Measurements from ENCODE around the gene MGAT4B.
"Not testable (repeated sequence)": the region's sequence is repeated elsewhere in the genome, so short reads cannot be mapped to it uniquely, and the experiment has no call there.

The MGAT4B gene

DNA sequence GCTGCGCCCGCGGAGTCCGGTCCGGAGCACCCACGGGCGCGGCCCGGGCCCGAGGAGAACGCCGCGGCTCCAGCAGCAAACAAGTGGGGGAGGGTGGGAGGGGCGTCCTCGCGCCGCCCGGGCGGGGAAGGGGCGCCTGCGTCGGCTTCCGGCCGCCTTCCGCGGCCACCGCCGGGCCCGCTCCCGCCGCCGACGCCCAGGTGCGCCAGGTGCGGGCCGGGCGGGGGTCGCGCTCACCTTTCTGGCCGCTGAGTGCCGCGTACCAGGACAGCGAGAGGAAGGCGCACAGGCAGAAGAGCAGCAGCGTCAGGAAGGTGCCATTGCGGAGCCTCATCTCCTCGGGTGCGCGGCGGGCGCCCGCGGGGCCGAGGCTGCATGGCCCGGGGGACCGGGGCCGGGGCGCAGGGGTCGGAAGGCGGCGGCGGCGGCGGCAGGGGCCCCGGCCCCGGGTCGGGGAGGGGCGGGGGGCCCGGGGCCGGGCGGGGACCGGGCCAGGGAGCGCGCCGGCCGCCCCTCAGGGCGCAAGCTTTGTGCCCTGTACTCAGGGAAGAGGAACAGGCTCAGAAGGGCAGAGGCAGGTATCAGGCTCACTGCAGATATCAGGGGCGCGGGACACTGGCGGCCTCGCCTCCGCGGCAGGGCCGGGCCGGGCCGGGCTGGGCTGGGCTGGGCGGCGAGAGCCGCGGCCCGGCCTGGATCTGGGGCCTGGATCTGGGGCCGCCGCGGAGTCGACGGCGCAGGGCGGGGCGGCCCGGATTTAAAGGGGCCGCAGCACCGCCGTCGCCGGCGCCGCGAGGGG, at the start of gene MGAT4B:
Gene MGAT4B (minus strand): TSS at position 617 of the 799 bp plus-strand sequence. CDS start 283 bp downstream, at position 334.
- DNase-seq: peak in 36 of 56 donors; percentile 28 to 80 (median 55)

DNA sequence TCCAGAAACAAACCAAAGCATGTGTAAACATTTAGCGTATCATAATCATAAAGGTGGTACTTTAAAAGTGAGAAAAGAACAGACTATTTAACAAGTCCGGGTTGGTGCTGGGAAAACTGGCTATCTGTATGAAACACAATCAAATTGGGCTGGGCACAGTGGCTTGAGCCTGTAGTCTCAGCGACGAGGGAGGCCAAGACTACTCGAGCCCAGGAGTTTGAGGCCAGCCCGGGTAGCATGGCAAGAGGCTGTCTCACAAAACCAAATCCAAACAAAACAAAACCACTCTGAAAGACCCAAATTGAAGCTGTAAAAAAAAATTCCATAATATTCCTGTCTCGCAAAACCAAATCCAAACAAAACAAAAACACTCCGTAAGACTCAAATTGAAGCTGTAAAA, 47.7 kb upstream of the MGAT4B start:
- no peak for DNase-seq

DNA sequence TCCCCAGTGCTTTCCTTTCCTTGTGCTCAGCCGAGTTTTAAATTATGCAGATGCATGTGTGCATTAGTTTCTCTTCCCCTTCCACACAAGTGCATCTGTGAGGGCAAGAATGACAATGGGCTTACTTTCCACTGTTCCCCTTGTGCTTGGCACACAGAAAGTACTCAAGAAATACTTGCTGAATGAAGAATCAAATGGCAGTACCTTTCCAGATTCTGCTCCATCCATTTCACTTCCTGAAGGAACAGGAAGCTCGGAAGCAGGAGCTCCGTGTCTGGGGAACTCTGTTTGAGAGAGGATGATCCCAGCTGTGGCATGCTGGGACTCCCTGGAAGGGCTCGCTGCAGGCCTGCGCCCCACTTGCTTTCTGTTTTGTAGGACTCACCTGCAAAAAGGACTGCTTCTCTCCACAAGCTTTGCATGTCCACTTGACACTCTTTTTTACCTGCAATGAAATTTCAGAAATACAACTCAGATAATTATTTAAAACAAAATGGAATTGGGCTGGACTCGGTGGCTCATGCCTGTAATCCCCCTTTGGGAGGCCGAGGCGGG, 46.4 kb upstream of the MGAT4B start:
- no peak for DNase-seq

DNA sequence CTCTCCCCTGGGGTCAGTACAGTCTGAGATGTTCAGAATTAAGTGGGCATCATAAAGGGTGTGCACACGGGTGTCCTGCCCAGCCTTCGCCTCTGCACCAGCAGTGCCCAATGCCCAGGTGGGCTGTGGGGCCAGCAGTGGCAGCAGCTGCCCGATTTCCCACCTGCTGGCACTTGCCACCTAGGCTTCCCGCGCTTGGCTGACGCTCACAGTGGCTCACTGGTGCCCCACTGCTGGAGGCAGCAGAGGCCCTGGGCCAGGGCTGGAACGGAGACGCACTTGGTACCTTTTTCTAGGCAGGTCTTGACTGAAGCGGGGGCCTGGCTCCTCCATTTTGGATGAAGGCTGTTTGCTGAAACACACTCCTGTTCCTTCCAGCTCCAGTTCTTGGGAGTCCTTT, 35.0 kb upstream of the MGAT4B start:
- DNase-seq: no peak

DNA sequence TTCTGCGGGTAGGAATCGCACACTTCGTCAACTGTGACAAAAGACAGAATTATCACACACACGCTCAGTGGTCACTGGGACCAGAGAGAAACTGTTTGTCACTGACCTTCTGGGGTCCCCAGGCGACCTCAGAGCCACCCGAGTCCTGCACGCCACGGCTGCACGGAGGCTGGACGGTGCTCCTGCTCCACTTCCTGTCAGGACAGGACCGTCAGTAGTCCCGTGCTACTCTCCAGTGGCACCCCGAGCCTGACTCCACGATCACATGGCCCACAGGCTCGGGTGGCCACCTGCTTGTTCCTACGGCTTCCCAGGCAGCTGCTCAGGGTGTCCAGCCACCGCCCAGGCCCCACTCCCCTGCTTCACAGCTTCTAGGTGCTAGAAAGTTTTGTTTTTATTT, 34.1 kb upstream of the MGAT4B start:
- no peak for DNase-seq

DNA sequence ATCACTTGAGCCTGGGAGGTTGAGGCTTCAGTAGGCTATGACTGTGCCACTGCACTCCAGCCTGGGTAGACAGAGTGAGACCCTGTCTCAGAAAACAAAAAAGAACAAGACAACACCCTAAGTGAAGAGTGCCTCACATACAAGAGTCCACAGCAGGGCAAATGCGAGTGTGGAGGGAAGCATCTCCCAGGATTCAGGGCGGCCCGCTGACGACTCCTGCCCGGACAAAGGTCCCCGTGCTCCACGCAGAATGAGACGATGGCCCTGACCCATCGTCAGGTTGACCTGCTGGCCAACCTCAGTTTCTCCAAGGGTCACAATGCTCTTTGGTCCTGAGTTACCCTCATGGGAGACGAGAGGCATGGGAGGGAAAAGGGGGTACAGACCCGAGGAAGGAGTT, 33.7 kb upstream of the MGAT4B start:
- DNase-seq: no peak

DNA sequence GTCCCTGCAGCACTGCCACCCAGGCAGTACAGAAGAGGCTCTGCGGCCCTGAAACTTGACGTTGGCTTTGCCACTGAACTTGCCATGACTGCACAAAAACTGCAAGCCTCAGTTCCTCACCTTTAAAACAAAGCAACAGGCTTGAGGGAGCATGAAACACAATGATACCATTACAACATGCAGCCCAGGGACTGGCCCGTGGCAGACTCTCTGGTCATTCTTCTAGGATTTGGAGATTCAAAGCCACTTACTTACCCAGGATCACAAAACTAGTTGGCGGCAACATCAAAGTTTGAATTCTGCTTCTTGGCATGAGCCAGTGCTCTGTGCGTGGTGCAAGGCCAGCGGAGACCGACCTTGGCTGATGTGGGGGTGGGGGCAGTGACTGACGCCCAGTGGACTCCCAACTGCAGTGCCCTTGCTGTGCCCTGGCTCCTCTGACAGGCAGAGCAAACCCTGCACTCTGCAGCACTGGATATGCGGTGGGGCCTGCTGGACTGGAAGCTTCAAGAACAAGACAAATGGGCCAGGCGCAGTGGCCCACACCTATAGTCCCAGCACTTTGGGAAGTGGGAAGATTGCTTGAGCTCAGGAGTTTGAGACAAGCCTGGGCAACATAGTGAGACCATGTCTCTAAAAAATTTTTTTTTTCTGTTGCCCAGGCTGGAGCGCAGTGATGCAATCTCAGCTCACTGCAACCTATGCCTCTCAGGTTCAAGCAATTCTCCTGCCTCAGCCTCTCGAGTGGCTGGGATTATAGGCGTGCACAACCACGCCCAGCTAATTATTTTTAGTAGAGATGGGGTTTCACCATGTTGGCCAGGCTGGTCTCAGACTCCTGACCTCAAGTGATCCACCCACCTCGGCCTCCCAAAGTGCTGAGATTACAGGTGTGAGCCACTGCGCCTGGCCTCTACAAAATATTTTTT, 32.9 kb upstream of the MGAT4B start:
- DNase-seq: peak in 1 of 56 donors; percentile 19

DNA sequence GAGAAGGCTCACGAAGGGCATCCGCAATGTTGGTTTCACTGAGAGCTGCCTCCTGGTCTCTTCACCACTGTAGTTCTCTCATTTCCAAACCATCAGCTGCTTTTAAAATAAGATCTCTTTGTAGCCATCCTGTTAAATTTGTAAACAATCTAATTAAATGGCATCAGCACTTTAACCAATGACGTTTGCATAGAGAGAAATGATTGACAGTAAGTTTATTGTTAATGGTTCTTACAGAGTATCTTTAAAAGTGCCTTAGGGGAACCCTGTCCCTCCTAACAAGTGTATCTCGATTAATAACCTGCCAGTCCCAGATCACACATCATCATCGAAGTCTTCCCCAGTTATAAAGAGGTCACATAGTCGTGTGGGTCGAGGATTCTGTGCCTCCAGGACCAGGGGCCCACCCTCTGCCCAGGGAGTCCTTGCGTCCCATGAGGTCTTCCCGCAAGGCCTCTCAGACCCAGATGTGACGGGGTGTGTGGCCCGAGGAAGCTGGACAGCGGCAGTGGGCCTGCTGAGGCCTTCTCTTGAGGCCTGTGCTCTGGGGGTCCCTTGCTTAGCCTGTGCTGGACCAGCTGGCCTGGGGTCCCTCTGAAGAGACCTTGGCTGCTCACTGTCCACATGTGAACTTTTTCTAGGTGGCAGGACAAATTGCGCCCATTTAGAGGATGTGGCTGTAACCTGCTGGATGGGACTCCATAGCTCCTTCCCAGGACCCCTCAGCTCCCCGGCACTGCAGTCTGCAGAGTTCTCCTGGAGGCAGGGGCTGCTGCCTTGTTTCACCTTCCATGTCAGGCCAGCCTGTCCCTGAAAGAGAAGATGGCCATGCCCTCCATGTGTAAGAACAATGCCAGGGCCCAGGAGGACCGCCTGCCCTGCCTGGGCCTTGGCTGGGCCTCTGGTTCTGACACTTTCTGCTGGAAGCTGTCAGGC, 30.7 kb upstream of the MGAT4B start:
- DNase-seq: no peak

DNA sequence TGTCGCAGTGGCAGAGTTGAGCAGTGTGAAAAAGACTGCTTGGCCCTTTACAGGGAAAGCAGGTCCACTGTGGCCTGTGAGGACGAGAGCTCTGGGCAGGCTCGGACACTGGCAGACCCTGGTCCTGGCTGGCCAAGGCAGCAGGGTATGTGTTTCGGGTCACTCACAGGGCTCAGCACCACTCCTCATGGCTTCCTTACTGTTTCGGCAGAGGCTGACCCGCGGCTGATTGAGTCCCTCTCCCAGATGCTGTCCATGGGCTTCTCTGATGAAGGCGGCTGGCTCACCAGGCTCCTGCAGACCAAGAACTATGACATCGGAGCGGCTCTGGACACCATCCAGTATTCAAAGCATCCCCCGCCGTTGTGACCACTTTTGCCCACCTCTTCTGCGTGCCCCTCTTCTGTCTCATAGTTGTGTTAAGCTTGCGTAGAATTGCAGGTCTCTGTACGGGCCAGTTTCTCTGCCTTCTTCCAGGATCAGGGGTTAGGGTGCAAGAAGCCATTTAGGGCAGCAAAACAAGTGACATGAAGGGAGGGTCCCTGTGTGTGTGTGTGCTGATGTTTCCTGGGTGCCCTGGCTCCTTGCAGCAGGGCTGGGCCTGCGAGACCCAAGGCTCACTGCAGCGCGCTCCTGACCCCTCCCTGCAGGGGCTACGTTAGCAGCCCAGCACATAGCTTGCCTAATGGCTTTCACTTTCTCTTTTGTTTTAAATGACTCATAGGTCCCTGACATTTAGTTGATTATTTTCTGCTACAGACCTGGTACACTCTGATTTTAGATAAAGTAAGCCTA, 29.8 kb upstream of the MGAT4B start:
- DNase-seq: no peak

DNA sequence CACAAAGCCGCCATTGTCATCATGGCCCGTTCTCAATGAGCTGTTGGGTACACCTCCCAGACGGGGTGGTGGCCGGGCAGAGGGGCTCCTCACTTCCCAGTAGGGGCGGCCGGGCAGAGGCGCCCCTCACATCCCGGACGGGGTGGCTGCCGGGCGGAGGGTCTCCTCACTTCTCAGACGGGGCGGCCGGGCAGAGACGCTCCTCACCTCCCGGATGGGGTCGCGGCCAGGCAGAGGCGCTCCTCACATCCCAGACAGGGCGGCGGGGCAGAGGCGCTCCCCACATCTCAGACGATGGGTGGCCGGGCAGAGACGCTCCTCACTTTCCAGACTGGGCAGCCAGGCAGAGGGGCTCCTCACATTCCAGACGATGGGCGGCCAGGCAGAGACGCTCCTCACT, 28.2 kb upstream of the MGAT4B start:
- not testable (repeated sequence) for DNase-seq

DNA sequence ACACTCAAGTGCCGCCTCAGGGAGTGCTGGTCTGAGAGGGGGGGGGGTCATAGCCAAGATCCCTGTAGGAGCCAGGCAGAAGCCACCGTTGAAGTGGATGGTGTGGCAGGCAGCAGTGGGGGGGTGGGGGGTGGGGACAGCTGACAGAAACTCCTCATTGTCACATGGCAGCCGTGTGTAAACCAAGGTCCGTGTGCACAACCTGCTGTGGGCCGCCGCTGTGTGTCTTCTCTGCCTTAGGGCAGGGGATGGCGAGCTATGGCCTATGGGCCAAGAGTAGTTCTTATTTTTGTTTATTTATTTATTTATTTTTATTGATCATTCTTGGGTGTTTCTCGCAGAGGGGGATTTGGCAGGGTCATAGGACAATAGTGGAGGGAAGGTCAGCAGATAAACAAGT, 27.5 kb upstream of the MGAT4B start:
- no peak for DNase-seq

DNA sequence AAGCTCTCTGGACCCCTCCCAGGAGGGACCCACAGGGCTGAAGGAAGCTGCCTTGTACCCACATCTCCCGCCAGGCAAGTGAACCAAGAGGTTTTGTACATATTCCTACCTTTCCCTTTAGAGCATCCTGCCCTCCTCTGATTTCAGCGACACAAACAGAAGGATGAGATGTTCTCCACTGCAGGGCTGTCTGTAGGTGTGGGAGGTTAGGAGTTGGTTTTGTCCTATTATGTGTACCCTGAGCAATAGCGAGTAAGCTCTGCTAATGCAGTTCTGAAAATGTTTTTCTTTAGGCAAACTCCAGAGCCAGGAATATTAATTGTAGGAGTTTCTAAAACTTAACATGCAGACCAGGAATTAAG, 27.0 kb upstream of the MGAT4B start:
- no peak for DNase-seq

DNA sequence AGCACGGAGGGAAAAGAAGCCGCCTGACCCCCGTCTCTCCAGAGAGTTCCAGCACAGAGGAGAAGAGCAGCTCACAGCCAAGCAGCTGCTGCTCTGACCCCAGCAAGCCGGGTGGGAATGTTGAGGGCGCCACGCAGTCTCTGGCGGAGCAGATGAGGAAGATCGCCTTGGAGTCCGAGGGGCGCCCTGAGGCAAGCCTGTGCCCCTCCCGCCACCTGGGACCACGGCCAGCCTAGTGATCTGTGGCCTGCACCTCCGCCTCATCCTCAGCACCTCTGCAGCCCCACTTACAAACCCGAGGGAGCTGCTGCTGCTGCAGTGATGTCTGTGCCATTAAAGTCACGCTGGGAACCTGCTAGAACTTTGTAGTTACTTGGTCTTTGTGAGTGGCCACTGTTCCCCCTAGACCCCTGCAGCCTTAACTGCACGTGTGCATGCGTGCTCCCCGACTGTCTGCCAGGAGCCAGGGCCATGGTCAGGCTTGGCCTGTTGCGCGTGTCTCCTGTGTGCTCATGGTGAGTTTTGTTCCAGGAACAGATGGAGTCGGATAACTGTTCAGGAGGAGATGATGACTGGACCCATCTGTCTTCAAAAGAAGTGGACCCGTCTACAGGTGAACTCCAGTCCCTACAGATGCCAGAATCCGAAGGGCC, 26.5 kb upstream of the MGAT4B start:
- no peak for DNase-seq

DNA sequence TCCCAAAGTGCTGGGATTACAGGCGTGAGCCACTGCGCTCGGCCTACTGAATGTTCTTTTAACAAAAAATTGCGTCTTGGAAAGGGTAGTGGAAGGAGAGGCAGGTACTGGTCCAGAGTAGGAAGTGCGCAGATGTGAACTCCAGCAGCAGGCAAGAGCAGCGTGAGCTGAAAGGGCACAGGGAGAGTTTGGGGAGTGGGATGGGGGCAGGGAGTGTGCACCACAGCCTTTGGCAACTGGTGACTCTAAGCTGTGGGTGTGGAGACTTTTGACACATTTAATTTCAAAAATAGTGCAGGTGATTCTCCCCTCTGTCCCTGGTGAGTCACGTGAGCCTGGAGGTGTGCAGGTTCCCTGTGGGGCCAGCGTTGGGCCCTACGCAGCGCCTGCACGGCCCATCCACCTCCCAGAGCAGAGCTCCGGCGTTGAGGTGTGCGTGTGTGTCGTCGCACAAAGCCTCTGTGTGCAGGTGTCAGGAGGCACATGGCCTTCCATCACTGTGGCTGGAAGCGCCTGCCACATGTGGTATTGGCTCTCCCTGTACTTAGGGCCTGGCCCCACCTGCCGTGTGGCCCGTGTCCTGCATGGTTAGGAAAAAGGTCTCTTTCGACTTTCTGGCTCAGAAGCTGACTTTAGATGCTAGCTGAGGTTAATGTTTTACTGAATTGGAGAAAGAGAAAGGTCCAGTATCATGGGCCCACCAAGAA, 25.5 kb upstream of the MGAT4B start:
- no peak for DNase-seq

DNA sequence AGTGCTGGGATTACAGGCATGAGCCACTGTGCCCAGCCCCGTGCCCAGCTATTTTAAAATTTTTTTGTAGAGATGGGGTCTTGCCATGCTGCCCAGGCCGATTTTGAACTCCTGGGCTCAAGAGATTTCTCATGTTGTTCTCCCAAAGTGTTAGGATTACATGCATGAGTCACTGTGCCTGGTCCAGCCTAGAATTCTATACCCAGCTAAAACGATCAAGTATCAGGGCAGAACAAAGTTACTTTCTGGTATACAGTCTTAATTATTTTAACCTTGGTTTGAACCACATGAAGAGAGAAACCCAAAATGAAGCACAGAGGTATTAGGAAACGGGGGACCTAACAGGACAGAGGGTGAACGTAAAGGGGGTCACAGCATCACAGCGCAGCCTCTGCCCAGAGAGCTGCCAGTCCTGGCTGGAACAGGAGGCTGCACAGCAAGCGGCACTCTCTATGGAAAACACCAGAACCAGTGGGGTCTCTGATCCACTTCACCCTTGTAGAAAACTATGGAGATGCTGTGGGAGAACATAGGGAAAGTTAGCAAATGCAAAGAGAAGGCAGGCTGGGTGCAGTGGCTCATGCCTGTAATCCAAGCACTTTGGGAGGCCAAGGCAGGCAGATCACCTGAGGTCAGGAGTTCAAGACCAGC, 24.3 kb upstream of the MGAT4B start:
- DNase-seq: no peak

DNA sequence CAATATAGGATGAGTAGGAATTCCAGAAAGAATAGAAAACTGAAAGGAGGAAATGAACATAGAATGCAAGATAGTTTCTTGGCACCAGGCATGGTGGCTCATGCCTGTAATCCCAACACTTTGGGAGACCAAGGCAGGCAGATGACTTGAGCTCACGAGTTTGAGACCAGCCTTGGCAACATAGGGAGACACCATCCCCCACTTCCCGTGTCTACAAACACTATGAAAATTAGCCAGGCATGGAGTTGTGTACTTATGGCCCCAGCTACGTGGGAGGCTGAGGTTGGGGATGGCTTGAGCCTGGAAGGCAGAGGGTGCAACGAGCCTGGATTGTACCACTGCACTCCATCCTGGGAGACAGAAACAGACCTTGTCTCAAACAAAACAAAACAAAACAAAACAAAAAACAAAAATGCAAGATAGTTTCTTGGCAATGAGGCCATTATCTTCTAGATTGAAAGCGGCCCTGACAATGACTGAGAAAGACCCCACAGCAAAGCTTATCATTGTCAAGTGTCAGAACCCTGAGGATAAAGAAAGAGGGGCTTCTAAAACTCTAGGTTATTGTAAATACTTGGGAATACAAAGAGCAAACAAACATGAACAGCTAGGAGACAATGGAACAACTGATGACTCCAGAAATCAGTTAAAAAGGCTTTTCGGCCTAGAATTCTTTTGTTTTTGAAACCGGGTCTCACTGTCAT, 23.2 kb upstream of the MGAT4B start:
- no peak for DNase-seq

DNA sequence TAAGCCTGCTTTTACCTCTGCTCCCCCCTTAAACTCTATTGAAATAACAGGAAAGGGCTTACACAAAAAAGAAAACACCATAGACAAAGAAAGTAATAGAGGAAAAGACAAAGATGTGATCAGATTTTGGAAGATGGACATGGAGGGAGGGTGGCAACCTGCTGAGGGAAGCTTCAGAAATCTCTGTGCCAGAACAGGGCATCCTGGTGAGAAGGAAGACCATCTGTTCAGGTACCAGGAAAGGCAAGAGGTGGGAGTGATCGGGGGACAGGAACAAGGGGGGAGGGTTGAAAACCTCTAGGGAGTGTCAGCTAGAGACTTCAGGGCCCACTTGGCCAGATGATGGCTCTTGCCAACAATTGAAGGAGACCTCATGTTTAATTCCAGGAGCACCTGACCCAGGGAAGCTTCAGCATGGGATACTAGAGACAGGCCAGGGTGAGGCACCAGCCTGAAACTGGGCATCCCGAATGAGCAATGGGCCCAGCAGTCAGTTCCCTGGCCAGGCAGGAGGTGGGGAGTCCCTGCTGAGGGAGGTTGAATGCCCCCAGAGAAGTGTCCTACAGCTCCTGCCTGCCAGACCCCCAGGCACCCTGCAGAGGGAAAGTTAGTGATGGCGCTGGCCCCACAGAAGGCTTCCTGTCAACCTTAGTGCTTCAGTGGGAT, 22.2 kb upstream of the MGAT4B start:
- no peak for DNase-seq
